HG03558 (cell line): Measurements from ENCODE around the gene PARP16.
A peak's percentile ranks its signal among the peaks of the same experiment; 100 is the strongest.

Experiments
- ATAC-seq: cut with Tn5 transposase; IDR thresholded peaks from one replicate; pipeline ENCODE4 v1.9.1; 2021; ENCODE audit warnings: moderate number of reproducible peaks; ENCODE audit not compliant: unreplicated experiment; ENCODE audit errors: extremely low read depth

The PARP16 gene

DNA sequence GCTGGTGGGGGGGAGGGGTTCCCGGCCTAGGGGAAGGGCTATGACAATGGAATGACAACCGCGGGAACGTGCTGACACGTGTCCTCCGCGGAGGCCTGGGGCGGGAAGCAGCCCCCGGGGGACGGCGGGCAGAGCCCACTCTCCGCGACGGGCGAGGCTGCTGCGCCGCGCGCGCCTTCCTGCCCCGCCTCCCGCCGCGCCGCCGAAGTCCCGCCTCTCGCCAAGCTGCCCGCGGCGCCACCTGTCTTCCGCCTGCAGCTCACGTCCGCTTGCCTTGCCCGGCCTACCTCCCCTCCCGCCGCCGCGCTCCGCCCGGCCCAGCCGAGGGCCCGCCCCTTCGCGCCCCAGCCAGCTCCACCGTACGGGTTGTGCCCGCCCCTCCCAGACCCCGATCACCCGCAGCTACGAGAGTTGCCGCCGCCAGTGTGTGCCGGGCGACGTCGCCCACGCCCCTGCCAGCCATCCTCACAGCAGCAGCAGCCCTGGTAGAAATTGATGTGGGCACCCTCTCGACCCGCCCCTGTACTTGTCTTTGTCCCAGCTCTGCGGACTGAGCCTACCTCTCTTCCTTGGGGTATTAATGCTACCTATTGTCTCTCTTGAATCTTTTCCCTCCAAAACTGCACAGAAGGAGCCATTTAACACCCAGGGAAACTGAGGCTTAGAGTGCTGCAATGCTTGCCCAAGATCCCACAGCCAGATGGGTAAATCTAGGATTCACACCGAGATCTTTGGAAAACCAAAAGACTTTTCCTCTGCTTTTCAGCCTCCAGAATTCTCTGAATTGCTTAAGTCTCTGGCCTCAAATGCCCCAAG is at the start of gene PARP16:
Gene PARP16 (minus strand): TSS at position 180 of the 816 bp plus-strand sequence. CDS start 457 bp downstream, outside the sequence.
- peak; percentile 68 for ATAC-seq

DNA sequence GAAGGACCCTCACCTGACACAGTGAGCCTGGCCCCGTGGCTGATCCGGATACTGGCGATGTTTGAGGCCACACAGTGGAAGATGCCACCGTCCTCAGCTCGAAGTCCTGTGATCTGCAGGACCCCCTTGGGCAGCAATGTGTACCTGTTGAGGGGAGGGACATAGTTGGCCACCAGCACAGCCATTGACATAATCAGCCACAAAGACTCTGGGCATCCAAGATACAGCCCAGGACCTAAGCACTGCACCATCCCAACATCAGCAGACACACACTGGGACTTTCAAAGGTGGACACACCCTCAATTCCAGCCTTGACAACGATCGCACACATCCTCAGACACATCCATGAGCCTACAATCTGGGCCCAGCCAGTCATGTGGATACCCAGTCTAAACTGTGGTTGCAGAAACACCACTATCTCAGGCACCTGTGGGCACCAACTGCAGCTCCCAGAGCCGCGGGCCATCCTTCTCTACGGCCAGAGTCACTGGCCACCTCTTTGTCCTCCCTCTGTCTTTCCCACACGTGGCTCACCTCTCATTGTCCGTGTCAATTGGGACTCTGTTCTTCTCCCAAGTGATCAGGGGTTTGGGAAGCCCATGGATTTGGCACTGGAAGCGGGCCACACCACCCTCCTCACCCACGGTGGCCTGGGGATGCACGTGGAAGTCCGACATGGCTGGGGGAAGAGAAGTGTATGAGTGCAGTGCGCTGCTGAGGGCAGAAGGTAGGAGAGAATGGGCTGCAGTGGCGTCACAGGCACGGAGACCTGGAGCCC is 48.8 kb upstream of the PARP16 start:
- ATAC-seq: no peak

DNA sequence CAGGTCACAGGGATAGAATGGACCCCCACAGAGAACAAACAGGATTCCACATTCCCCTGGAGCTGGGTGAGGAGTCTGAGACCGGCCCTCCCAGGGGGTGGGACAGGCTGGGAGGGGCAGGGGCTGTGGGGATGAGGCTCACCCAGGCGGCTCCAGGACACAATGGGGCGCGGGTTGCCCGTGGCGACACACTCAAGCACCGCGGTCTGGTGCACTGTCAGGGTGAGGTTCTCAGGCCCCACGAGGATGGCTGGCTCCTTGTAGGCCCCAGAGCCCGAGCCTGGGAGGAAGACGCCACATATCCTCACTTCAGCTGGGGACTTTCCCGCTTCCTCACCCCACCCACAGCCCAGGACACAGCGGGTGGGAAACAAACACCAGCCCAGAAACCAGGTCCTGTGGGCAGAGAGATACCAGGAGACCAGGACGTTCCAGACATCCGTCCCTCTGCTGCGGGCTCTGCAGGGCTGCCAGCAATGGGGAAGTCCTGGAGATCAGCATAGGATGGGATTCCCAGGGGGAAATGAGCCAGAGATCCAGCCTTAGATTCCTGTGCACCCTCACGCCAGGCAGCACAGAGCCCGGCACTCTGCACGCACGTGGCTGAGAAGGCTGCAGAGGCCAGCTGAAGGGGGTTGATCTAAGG is 48.0 kb upstream of the PARP16 start:
- no peak for ATAC-seq

DNA sequence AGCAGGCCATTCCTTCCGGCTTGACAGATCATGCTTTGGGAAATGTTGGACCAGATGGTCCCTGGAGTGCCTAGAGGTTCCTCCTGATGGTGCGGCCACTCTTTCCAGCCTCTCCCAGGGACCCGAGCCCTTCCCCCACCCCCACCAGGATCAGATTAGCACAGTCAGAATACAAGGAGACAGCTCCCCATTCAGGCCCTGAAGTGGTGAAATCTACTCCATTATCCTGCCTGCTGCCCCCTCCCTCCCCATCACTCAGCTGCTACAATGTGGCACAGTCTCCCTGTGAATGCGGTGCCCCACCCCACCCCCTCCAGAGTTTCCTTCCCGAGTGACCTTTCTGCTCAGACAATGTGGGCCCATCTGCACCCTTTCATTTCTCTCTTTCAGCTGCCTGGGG is 47.2 kb upstream of the PARP16 start:
- ATAC-seq: no peak

DNA sequence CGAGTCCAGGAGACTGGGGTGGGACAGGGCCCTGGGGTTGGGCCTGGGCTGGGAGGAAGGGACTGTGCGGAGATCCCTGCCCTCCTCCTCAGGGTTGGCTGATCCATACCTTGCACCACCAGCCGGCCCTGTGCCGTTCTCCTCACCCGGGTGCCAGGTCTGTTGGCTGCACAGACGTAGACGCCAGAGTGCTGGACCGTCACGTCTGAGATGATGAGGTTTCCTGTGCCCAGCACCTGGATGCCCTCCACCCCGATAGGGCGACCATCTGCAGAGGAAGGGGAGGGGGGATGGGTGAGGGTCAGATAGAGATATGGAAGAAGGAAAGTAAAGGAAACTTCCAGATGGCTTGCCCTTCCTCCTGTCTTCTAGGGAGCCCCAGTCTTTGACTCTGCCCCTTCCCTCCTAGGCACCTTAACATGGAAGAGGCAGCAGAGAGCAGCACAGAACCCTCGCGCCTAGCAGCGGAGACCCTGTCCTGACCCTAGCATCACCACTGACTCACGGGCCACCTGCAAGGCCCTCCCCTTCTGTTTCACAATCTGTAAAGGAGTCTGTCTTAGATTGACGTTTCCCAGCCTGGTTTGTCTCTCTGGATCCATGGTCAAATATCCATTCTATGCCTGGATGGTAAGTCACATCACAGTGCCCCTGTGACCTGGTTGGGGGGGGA is 46.6 kb upstream of the PARP16 start:
- no peak for ATAC-seq

GRCh38 chr15:65332391-65333147 is 45.9 kb upstream of the PARP16 start:
- ATAC-seq: no peak

DNA sequence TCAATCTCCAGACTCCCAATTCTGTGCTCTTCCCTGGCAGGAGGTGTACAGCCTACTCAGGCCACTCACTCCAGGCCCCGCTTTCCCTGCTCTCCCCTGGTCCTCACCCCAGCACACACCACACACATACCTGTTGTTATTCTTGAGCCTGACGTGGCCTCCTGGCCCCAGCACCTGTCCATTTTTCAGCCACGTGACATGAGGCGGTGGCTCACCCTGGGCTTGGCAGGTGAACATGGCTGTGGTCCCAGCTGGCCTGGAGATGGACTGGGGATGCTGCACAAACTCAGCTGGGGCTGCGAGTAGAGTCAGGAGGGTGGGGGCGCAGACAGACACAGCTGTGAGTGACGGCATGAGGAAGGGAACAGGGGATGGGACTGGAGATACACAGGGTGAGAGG is 45.1 kb upstream of the PARP16 start:
- ATAC-seq: no peak

- no peak for ATAC-seq
Measured at GRCh38 chr15:65330934-65331645, 44.4 kb upstream of the PARP16 start.

DNA sequence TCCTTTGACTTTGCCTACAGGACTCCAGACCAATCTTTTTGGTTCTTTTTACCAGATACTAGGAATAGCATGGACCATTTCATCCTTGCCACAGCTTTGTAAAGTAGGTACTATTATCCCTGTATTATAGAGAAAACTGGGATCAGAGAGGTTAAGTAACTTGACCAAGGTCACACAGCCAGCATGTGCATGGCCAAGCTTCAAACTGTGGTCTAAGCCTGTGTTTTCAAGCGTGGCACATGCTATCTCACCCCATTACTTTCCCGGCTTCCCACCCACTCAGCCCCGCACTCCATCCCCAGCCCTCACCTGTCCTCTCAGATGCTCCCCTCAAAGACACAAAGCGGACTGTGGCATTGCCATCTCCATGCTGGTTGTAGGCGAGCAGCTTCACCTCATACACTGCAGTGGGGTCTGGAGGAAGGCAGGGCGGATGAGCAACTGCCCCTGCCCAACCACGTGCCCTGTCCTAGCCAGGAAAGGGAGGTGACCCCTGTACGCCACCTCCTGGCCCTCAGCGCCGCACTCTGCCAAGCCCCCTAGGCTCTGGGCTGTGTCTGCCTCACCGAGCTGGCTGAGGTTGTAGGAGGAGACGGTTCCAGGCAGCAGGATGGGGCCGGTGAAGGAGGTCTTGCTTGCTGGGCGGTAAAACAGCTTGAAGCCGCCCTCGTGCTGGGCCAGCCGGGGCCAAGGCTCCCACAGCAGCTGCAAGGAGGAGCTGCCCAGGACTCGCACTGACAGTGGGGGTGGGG is 43.5 kb upstream of the PARP16 start:
- ATAC-seq: no peak

DNA sequence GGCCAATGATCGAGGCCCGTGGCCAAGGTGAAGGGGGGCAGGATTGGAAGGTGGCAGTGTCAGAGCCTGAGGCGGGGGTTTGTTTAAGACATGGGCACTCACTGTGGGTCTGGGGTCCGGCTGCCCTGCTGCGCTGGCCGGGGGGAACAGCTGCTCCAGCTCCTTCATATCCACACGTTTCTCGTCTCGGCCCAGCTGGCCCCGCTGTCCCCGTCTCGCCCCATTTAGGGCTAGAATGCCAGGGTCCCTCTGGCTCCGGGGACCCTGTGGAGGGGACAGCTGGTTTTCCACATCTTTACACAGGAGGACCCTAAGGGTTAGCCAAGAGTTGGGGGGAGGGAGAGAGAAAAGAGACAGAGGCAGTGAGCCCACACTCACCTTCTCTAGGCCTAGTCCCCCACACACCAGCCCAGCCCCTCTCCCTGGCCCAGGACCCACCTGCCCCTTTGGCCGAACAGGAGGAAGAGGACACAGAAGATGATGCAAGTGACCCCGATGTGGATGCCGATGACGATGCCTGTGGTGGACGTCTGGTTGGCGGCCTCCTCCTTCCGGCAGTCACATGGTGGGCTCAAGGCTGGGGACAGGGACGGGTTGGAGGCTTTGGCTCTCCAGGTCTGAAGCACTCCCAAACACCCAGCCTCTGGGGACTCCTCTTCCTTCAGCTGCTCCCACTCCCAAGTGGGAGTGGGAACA is 42.8 kb upstream of the PARP16 start:
- ATAC-seq: no peak

DNA sequence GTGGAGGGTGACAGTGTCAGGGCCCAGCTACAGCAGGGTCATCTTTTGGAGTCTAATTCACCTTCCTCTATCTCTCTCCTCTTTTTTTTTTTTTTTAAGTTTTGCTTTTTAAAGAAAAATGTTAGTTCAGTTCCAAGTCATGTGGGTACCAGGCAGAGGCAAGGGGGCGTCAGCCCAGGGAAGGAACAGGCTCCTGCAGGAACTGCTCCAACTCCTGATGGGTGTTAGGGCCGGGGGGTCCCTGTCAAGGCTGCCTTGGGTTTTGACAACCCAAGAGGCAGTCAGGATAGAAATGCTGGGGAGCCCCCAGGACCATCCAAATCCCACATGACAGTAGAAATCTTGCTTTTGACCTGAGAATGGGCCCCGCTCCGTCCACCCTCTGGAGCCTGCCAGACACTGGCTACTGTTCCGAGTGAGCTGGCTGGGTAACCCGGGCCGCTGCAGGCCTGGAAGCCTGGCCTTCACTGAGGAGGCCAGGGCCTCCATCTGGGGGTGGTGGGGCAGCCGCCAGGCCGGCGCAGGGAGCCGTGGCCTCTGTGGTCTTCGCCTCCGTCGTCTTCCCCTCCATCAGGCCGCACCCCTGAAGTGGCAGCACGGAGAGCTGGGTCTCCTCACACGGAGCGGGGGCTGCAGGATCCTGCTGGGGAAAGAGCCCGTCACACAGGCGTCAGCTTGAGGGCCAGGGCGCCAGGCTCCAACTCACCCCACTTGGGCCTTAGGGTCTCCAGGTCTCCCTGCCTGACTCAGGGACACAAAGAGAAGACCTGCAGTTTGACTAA is 42.0 kb upstream of the PARP16 start:
- no peak for ATAC-seq

- no peak for ATAC-seq
Measured at GRCh38 chr15:65327651-65328393, 41.1 kb upstream of the PARP16 start.

DNA sequence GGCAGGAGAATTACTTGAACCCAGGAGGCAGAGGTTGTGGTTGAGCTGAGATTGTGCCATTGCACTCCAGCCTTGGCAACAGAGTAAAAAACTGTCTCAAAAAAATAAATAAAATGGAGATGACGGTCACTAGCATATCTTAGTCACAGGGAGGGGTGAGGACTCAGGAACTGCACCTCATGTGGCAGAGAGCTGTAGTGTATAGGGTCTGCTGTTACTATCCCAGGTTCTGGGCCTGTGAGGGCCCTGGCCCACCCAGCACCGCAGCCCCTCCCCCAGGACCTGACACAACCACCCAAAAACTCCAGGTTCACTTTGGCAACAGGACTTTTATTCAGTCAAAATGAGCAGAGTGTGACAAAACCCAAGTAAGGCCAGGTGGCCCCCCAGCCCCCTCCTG is 40.1 kb upstream of the PARP16 start:
- no peak for ATAC-seq

DNA sequence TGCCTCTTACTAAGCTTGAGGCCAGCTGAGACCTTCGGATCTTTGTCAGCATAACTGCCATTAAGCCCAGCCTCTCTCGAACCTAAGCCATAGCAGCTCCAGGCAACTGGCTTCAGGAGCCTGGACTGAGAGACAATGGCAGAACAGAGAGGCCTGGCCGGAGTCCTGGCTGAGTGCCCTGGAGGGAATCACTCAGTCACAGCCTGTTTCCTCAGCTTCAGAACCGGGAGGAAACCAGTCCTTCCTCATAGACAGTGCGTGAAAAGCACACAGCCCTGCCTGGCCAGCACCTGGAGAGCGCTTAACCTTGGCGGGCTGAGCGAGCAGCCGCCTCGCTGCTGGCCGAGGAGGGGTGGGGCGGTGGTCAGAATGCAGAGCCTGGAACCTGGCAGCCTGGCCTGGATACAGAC is 39.4 kb upstream of the PARP16 start:
- no peak for ATAC-seq

DNA sequence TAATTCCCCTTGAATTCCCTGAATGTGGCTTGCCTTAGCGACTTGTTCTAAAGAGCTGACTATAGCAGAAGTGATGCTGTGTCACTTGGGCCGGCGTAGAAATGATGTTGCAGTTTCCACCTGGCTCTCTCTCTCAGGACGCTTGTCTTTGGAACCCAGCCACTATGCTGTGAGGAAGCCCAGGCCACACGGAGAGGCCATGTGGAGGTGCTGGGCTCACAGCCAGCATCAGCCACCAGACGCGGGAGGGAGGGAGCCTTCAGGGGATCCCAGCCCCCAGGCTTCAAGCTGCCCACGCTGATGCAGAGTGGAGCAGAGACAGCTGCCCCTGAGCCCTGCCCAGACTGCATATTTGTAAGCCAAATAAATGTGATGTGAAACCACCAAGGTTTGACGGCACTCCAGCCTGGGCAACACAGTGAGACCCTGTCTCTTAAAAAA is 36.4 kb upstream of the PARP16 start:
- ATAC-seq: no peak

GRCh38 chr15:65318870-65319356 is 32.2 kb upstream of the PARP16 start:
- ATAC-seq: no peak
